HEK293T (cell line): ENCODE results near the gene TRIM41.
A peak's percentile ranks its signal among the peaks of the same experiment; 100 is the strongest.

ENCODE experiments used
- CTCF ChIA-PET: fragments of 350-600 bp; formaldehyde crosslinking; extraction: SDS; loops from one replicate; lab custom pipeline; 2021; ENCODE audit warnings: antibody characterized with exemption, inconsistent platforms; lab: Yijun Ruan, JAX
- POLR2A ChIA-PET: fragments of 350-600 bp; formaldehyde crosslinking; extraction: SDS; loops from one replicate; lab custom pipeline; 2020; ENCODE audit warnings: antibody characterized with exemption, inconsistent platforms; lab: Yijun Ruan, JAX
- DNase-seq: peaks from one replicate; pipeline ENCODE4 v3.0.0; 2012; ENCODE audit warnings: mixed read lengths; ENCODE audit errors: extremely low spot score
- ARNT ChIP-seq: fragments of 450-650 bp; IDR thresholded peaks from 2 replicates; pipeline ENCODE4 v1.6.1; 2017; ENCODE audit warnings: mild to moderate bottlenecking
- BHLHE40 ChIP-seq: fragments of 450-650 bp; IDR thresholded peaks from 2 replicates; pipeline ENCODE4 v1.6.1; 2016; ENCODE audit warnings: mild to moderate bottlenecking, moderate library complexity, borderline replicate concordance
- CTBP1 ChIP-seq: fragments of 450-650 bp; IDR thresholded peaks from 2 replicates; pipeline ENCODE4 v1.6.1; 2016; ENCODE audit warnings: borderline replicate concordance
- ELF4 ChIP-seq: fragments of 450-650 bp; IDR thresholded peaks from 2 replicates; pipeline ENCODE4 v1.6.1; 2017; ENCODE audit warnings: antibody characterized with exemption
- FOXA1 ChIP-seq: fragments of 450-650 bp; IDR thresholded peaks from 2 replicates; pipeline ENCODE4 v1.6.1; 2016; ENCODE audit warnings: mild to moderate bottlenecking
- FOXK2 ChIP-seq: fragments of 450-650 bp; IDR thresholded peaks from 2 replicates; pipeline ENCODE4 v1.6.1; 2016; ENCODE audit warnings: mild to moderate bottlenecking
- FOXM1 ChIP-seq: fragments of 450-650 bp; IDR thresholded peaks from 2 replicates; pipeline ENCODE4 v1.6.1; 2017; ENCODE audit warnings: mild to moderate bottlenecking, borderline replicate concordance
- HDGF ChIP-seq: fragments of 450-650 bp; IDR thresholded peaks from 2 replicates; pipeline ENCODE4 v1.6.1; 2017; ENCODE audit warnings: antibody characterized with exemption, borderline replicate concordance
- L3MBTL2 ChIP-seq: fragments of 450-650 bp; conservative IDR thresholded peaks from 2 replicates; pipeline ENCODE4 v1.6.1; 2016; ENCODE audit warnings: mild to moderate bottlenecking
- LEF1 ChIP-seq: fragments of 450-650 bp; IDR thresholded peaks from 2 replicates; pipeline ENCODE4 v1.6.1; 2017; ENCODE audit warnings: mild to moderate bottlenecking, borderline replicate concordance
- NFRKB ChIP-seq: fragments of 450-650 bp; IDR thresholded peaks from 2 replicates; pipeline ENCODE4 v1.6.1; 2016; ENCODE audit warnings: mild to moderate bottlenecking, moderate library complexity
- SP1 ChIP-seq: fragments of 450-650 bp; IDR thresholded peaks from 2 replicates; pipeline ENCODE4 v1.6.1; 2017
- SUZ12 ChIP-seq: fragments of 450-650 bp; IDR thresholded peaks from 2 replicates; pipeline ENCODE4 v1.6.1; 2016; ENCODE audit warnings: mild to moderate bottlenecking
- TARDBP ChIP-seq: fragments of 450-650 bp; IDR thresholded peaks from 2 replicates; pipeline ENCODE4 v1.6.1; 2016
- ZNF384 ChIP-seq: fragments of 450-650 bp; IDR thresholded peaks from 2 replicates; pipeline ENCODE4 v1.6.1; 2016
- TF ChIP-seq, protein P1 (sequence below): fragments of 450-650 bp; IDR thresholded peaks from 2 replicates; pipeline ENCODE4 v1.6.1; 2016

The TRIM41 gene

GRCh38 chr5:181221105-181221791 is 1.8 kb upstream of the TRIM41 start:
- no peak for DNase-seq
- ChIA-PET CTCF (interaction anchor here (2.2 kb wide), 1 partner anchor 34 kb away, joined by 6 read pairs; no protein-coding TSS in a partner anchor), POLR2A (interaction anchor here (1.0 to 3.6 kb wide), 10 partner anchors 14 to 121 kb away, joined by 3 to 43 read pairs (median 8); partner anchors contain the start of genes RACK1 and TRIM7)
- TF ChIP-seq L3MBTL2: peak; percentile 68
- no peak for TF ChIP-seq ARNT

DNA sequence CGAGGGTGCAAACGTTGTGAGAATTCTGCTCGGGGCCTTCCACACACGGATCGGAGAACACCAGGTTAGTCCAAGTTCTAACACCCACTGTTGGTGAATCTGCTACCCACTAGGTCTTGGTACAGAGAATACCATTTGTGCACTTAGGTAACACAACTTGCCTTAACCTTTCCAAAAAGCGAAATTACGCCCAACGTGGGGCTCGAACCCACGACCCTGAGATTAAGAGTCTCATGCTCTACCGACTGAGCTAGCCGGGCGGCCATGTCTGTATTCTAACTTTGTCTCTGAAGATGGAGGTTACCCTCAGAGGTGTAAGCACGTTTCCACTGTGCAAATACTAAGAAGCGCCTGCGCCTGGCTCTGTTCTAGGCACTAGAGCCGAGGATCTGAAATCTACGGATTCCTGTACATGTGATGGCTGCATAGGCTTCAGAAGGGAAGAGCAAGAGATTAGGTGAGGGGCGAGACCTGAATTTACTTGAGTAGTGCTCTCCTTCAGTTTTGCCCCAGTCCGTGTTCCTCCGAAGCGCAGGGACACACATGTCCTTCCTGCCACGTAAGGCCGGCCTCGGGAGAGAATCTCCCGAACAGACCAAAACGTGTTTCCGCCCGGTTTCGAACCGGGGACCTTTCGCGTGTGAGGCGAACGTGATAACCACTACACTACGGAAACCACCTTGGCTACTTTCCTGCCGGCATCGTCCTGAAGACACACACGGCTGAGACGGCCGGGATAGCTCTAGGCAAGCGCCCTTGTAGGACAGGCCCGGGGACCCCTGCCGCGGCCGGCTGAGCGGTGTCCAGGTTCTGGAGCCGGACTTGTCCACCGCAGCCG is 1.1 kb upstream of the TRIM41 start:
- ChIA-PET CTCF (interaction anchor here (1.0 to 2.2 kb wide), 5 partner anchors 15 to 54 kb away, joined by 3 to 7 read pairs (median 5); no protein-coding TSS in a partner anchor), POLR2A (interaction anchor here (0.9 to 3.6 kb wide), 11 partner anchors 13 to 122 kb away, joined by 3 to 43 read pairs (median 11); partner anchors contain the start of genes RACK1, TRIM52 and TRIM7)
- TF ChIP-seq ELF4: no peak
- no peak for TF ChIP-seq L3MBTL2
- TF ChIP-seq, protein P1, sequence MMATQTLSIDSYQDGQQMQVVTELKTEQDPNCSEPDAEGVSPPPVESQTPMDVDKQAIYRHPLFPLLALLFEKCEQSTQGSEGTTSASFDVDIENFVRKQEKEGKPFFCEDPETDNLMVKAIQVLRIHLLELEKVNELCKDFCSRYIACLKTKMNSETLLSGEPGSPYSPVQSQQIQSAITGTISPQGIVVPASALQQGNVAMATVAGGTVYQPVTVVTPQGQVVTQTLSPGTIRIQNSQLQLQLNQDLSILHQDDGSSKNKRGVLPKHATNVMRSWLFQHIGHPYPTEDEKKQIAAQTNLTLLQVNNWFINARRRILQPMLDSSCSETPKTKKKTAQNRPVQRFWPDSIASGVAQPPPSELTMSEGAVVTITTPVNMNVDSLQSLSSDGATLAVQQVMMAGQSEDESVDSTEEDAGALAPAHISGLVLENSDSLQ: no peak
- no peak for TF ChIP-seq FOXK2
- no peak for TF ChIP-seq FOXA1
- TF ChIP-seq SUZ12: no peak
- peak; percentile 74 for TF ChIP-seq TARDBP
- no peak for TF ChIP-seq HDGF
- TF ChIP-seq ZNF384: no peak
- TF ChIP-seq FOXM1: no peak; the same call in 1 of the 2 replicates
- no peak for TF ChIP-seq BHLHE40
- TF ChIP-seq ARNT: peak; percentile 79
- TF ChIP-seq CTBP1: peak; percentile 48; the same call in 1 of the 2 replicates
- TF ChIP-seq LEF1: no peak
- TF ChIP-seq NFRKB: no peak
- no peak for TF ChIP-seq SP1
- DNase-seq: peak; percentile 63

DNA sequence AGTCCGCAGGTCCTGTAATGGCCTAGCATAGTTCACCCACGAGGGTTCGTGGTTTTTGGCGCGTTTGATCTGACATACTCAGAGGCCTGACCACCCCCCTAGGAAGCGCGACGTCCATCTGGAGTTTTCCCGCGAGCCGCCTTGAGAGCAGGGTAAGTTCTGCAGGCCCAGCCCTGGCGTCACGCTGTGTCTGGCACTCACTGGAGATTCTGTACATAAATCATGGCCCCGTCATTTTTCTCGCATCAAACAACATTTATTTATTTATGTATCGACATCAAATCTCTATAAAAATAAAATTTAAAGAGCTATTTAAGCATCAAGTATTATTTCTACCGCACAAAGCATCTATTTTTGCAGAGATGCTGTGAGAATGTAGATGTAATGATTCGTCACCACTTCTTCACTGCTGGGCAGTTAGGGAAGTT is 437 bp upstream of the TRIM41 start:
- CTCF ChIA-PET: interaction anchor here (1.0 to 2.2 kb wide), 5 partner anchors 15 to 54 kb away, joined by 3 to 7 read pairs (median 5); no protein-coding TSS in a partner anchor

GRCh38 chr5:181223729-181224389 is 778 bp downstream of the TRIM41 start:
- CTCF ChIA-PET: interaction anchor here (1.3 to 2.2 kb wide), 3 partner anchors 36 to 39 kb away, joined by 5 to 7 read pairs (median 6); no protein-coding TSS in a partner anchor
- POLR2A ChIA-PET: interaction anchor here (0.6 to 3.6 kb wide), 21 partner anchors 8 to 50 kb away, joined by 3 to 43 read pairs (median 6); partner anchors contain the start of genes RACK1, TRIM52 and TRIM7
- TF ChIP-seq ELF4 (no peak), NFRKB (no peak), BHLHE40 (no peak), ARNT (no peak), FOXM1 (no peak), ZNF384 (no peak), FOXK2 (no peak), TARDBP (no peak), FOXA1 (no peak), L3MBTL2 (no peak), SP1 (no peak), HDGF (no peak), LEF1 (no peak), CTBP1 (no peak), SUZ12 (no peak)
- TF ChIP-seq, protein P1: no peak
- DNase-seq: peak; percentile 65

More for the DNA sequence above, 437 bp upstream of the TRIM41 start:
- TF ChIP-seq BHLHE40 (no peak), L3MBTL2 (peak; percentile 94), LEF1 (peak; percentile 16; the same call in 1 of the 2 replicates)
- TF ChIP-seq, protein P1: peak; percentile 93
- POLR2A ChIA-PET: interaction anchor here (0.9 to 3.6 kb wide), 11 partner anchors 12 to 49 kb away, joined by 5 to 43 read pairs (median 11); partner anchors contain the start of genes RACK1, TRIM52 and TRIM7
- peak; percentile 42 for DNase-seq
